Parathyroid adenoma (tissue), 2 donors: ENCODE data around the gene ST6GALNAC3.

Source experiments
- H2AFZ ChIP-seq: fragments of 300-600 bp; sonication (generic); one replicate; pipeline ENCODE4 v1.7.0; 2017; ENCODE audit warnings: antibody characterized with exemption, mild to moderate bottlenecking
- H3K27ac ChIP-seq: fragments of 300-600 bp; sonication (generic); one replicate; pipeline ENCODE4 v1.7.0; 2017
- H3K27me3 ChIP-seq: fragments of 300-600 bp; sonication (generic); one replicate; pipeline ENCODE4 v1.7.0; 2017; ENCODE audit warnings: low read length; ENCODE audit not compliant: control insufficient read depth, insufficient read depth
- H3K36me3 ChIP-seq: fragments of 300-600 bp; sonication (generic); one replicate; pipeline ENCODE4 v1.7.0; 2017; ENCODE audit warnings: low read length; ENCODE audit not compliant: control insufficient read depth, insufficient read depth
- H3K4me1 ChIP-seq: fragments of 300-600 bp; sonication (generic); one replicate; pipeline ENCODE4 v1.7.0; 2017; ENCODE audit warnings: control low read depth
- H3K4me2 ChIP-seq: fragments of 300-600 bp; sonication (generic); one replicate; pipeline ENCODE4 v1.7.0; 2017; ENCODE audit warnings: low read length
- H3K4me3 ChIP-seq: fragments of 300-600 bp; sonication (generic); one replicate; pipeline ENCODE4 v1.7.0; 2017; ENCODE audit warnings: low read depth, low read length
- H3K79me2 ChIP-seq: fragments of 300-600 bp; sonication (generic); one replicate; pipeline ENCODE4 v1.7.0; 2017; ENCODE audit warnings: control low read depth
- H3K9ac ChIP-seq: fragments of 300-600 bp; sonication (generic); one replicate; pipeline ENCODE4 v1.7.0; 2017; ENCODE audit warnings: mild to moderate bottlenecking
- H3K9me3 ChIP-seq: fragments of 300-600 bp; sonication (generic); one replicate; pipeline ENCODE4 v1.7.0; 2017; ENCODE audit warnings: low read length; ENCODE audit not compliant: control insufficient read depth
- CTCF ChIP-seq: fragments of 300-600 bp; sonication (generic); IDR thresholded peaks from one replicate; pipeline ENCODE4 v1.7.0; 2017; ENCODE audit warnings: antibody characterized with exemption, mild to moderate bottlenecking
- donor health status: primary hyperparathyroidism.

ST6GALNAC3 gene

GRCh38 chr1:76500116-76500515 lies 425.6 kb downstream of the ST6GALNAC3 start:
- H3K27ac ChIP-seq: no peak overlapping the region
- no peaks in the 10 kb centered on the region for H3K27me3 ChIP-seq
- H2AFZ ChIP-seq: no peak overlapping the region
- H3K9ac ChIP-seq: no peak overlapping the region
- no peak for TF ChIP-seq CTCF
- H3K36me3 ChIP-seq: no peaks in the 10 kb centered on the region
- no peaks in the 10 kb centered on the region for H3K79me2 ChIP-seq
- no peak overlapping the region for H3K4me3 ChIP-seq
- H3K9me3 ChIP-seq: no peaks in the 10 kb centered on the region
- no peak overlapping the region for H3K4me2 ChIP-seq
- no peaks in the 10 kb centered on the region for H3K4me1 ChIP-seq

DNA sequence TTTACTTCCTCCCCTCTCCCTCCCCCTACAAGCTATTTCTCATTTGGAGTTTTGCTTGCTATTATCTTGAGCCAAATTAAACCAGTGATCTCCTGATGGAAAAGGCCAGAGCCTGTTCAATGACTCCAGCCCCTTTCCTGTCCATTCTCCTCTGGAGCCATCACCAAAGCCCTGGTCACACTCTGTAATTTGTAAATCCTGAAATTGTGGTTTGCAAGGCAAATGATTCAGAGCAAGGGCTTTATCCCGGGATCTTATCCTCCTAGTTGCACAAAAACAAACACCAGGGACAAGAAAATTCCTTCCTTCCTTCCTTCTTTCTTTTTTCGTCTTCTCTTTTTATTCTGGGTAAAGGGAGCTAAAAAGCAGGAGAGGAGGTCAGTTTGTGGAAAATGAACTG lies 426.6 kb downstream of the ST6GALNAC3 start:
- Histone ChIP-seq H3K9me3 (no peaks in the 10 kb centered on the region), H3K36me3 (no peaks in the 10 kb centered on the region), H2AFZ (no peak overlapping the region), H3K27me3 (no peaks in the 10 kb centered on the region), H3K4me3 (no peak overlapping the region), H3K27ac (no peak overlapping the region), H3K4me2 (no peak overlapping the region), H3K79me2 (no peaks in the 10 kb centered on the region), H3K4me1 (no peaks in the 10 kb centered on the region), H3K9ac (no peak overlapping the region)
- TF ChIP-seq CTCF: no peak

GRCh38 chr1:76501586-76502219 lies 427.2 kb downstream of the ST6GALNAC3 start:
- no peaks in the 10 kb centered on the region for H3K9me3 ChIP-seq
- no peak overlapping the region for H3K4me2 ChIP-seq
- no peaks in the 10 kb centered on the region for H3K79me2 ChIP-seq
- H3K36me3 ChIP-seq: no peaks in the 10 kb centered on the region
- H3K4me1 ChIP-seq: no peaks in the 10 kb centered on the region
- TF ChIP-seq CTCF: no peak
- H3K4me3 ChIP-seq: no peak overlapping the region
- no peak overlapping the region for H3K27ac ChIP-seq
- no peaks in the 10 kb centered on the region for H3K27me3 ChIP-seq
- H2AFZ ChIP-seq: no peak overlapping the region
- no peak overlapping the region for H3K9ac ChIP-seq

GRCh38 chr1:76503100-76503499 lies 428.6 kb downstream of the ST6GALNAC3 start:
- Histone ChIP-seq H3K27me3 (no peaks in the 10 kb centered on the region), H3K4me1 (no peaks in the 10 kb centered on the region), H3K79me2 (no peaks in the 10 kb centered on the region), H3K27ac (no peak overlapping the region), H2AFZ (no peak overlapping the region), H3K9ac (no peak overlapping the region), H3K4me2 (no peak overlapping the region), H3K36me3 (no peaks in the 10 kb centered on the region), H3K4me3 (no peak overlapping the region), H3K9me3 (no peaks in the 10 kb centered on the region)
- TF ChIP-seq CTCF: no peak

- Histone ChIP-seq H3K4me3 (no peak overlapping the region), H3K27me3 (no peaks in the 10 kb centered on the region), H3K4me2 (no peak overlapping the region), H3K36me3 (no peaks in the 10 kb centered on the region), H3K9ac (no peak overlapping the region), H2AFZ (no peak overlapping the region), H3K9me3 (no peaks in the 10 kb centered on the region), H3K4me1 (no peaks in the 10 kb centered on the region), H3K27ac (no peak overlapping the region), H3K79me2 (no peaks in the 10 kb centered on the region)
- TF ChIP-seq CTCF: no peak
Observed at GRCh38 chr1:76503736-76504135, 429.2 kb downstream of the ST6GALNAC3 start.
